GM21717 (cell line): ENCODE results near the gene PIM2.
"Not testable (repeated sequence)": the region's sequence is repeated elsewhere in the genome, so short reads cannot be mapped to it uniquely, and the experiment has no call there.

Experiments
- ATAC-seq: cut with Tn5 transposase; IDR thresholded peaks from one replicate; pipeline ENCODE4 v1.9.1; 2021; ENCODE audit warnings: mild to moderate bottlenecking, moderate library complexity; ENCODE audit not compliant: unreplicated experiment

PIM2 gene

DNA sequence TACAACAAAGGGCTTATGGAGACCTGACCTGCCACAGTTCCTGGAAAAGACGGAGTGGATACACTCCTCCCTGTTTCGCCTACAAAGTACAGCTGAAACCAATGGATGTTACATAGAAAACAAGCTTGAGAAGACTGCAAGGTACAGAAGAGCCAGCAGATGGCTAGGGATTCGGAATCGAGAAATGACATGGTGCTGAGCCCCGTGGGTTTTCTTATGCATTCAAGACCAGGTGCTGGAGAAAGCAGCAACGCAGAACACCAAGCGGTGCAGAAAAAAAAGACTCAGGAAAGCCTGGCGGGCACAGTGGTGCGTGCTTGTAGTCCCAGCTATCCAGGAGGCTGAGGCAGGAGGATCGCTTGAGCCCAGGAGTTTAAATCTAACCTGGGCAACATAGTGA lies 35.1 kb downstream of the PIM2 start:
- no peak for ATAC-seq

- not testable (repeated sequence) for ATAC-seq
Measured at GRCh38 chrX:48876944-48877343, 41.9 kb downstream of the PIM2 start.

- ATAC-seq, result not testable (repeated sequence)
Measured at GRCh38 chrX:48872017-48872416, 46.8 kb downstream of the PIM2 start.

- no peak for ATAC-seq
Measured at GRCh38 chrX:48864210-48864609, 54.6 kb downstream of the PIM2 start.
